Measurements from ENCODE around the gene ACSF3.
"Not testable (repeated sequence)": the region's sequence is repeated elsewhere in the genome, so short reads cannot be mapped to it uniquely, and the experiment has no call there.

Gene ACSF3

DNA sequence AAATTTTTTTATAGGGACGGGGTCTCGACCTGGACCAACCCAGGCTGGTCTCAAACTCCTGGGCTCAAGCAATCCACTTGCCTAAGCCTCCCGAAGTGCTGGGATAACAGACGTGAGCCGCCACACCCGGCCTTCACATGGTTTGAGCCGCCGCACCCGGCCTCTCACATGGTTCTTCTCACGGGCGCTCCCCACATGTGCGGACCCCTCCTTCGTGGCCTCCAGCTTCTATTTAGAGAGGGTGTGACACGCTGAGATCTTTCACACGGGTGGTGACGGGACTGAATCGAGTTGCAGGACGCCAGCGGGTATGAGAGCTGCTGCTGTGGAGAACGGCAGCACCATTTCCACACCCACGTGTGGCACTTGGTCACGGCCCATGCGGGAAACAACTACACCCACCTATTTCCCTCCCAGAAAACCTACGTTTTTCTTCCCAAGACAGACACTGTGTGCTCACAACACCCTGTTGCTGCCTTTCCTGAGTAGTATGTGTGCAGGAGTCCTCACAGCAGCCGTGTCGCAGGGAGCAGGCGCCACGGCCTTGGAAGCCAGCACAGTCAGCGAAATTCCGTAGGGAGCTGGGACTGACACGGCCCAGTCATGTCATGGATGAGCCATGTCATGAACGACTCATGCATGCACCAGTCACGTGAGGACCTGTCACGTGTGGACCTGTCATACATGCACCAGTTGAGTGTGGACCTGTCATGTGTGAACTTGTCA, 20.1 kb upstream of the ACSF3 start:
- DNase-seq (ENCODE audit: extremely low read depth, low read depth): no peak
- no peak overlapping the region for H3K4me3 ChIP-seq (replicated peaks; ENCODE audit: low read depth, low read length)
- TF ChIP-seq CTCF (IDR thresholded peaks at IDR 0.05; ENCODE audit: low read depth, low read length, missing control alignments): no peak

DNA sequence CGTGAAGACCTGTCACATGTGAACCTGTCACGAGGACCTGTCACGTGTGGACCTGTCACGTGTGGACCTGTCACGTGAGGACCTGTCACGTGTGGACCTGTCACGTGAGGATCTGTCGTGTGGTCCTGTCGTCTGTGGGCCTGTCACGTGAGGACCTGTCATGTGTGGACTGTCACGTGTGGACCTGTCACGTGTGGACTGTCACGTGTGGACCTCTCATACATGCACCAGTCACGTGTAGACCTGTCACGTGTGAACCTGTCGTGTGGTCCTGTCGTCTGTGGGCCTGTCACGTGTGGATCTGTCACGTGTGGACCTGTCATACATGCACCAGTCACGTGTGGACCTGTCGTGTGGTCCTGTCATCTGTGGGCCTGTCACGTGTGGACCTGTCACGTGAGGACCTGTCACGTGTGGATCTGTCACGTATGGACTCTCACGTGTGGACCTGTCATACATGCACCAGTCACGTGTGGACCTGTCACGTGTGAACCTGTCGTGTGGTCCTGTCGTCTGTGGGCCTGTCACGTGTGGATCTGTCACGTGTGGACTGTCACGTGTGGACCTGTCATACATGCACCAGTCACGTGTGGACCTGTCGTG, 19.5 kb upstream of the ACSF3 start:
- not testable (repeated sequence) for H3K4me3 ChIP-seq (replicated peaks; ENCODE audit: low read depth, low read length); DNase-seq (ENCODE audit: extremely low read depth, low read depth)

- H3K4me3 ChIP-seq (replicated peaks; ENCODE audit: low read depth, low read length): no peak overlapping the region
- no peak for DNase-seq (ENCODE audit: extremely low read depth, low read depth)
- TF ChIP-seq CTCF (IDR thresholded peaks at IDR 0.05; ENCODE audit: low read depth, low read length, missing control alignments): no peak
These were observed 18.6 kb upstream of the ACSF3 start for GRCh38 chr16:89074803-89075688.

DNA sequence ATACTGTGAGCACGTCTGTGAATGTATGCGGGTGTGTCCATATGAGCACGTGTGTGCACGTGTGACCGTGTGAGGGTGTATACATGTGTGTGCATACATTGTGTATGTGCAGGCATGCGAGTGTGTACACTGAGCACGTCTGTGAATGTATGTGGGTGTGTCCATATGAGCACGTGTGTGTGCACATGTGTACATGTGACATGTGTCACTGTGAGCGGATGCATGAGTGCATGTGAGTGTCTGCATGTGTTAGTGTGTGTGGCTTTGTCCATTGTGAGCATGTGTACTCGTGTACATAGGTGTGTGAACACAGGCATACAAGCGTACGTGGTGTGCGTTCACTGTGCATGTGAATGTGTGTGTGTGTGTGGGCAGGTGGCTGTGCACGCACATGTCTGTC, 17.5 kb upstream of the ACSF3 start:
- no peak for DNase-seq (ENCODE audit: extremely low read depth, low read depth)
- no peak overlapping the region for H3K4me3 ChIP-seq (replicated peaks; ENCODE audit: low read depth, low read length)
- TF ChIP-seq CTCF (IDR thresholded peaks at IDR 0.05; ENCODE audit: low read depth, low read length, missing control alignments): no peak

DNA sequence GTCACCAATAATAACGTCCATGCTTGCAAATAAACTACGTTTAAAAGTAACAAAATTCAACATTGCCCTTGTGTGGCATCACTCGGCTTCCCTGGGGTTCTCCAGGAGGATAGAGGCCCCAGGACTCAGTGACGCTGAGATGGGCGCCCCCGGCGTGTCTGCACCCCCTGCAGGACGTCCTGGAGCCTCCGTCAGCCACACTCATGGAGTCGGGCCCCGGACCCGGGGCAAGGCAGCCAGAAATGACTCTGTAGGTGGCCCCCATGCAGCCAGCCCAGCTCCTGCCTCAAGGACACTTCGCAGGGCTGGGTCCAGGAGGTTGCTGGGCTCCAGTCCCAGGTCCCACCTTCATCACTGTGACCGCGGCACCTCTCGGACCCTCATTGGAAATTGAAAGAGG, 16.6 kb upstream of the ACSF3 start:
- no peak for TF ChIP-seq CTCF (IDR thresholded peaks at IDR 0.05; ENCODE audit: low read depth, low read length, missing control alignments)
- H3K4me3 ChIP-seq (replicated peaks; ENCODE audit: low read depth, low read length): no peak overlapping the region
- no peak for DNase-seq (ENCODE audit: extremely low read depth, low read depth)

DNA sequence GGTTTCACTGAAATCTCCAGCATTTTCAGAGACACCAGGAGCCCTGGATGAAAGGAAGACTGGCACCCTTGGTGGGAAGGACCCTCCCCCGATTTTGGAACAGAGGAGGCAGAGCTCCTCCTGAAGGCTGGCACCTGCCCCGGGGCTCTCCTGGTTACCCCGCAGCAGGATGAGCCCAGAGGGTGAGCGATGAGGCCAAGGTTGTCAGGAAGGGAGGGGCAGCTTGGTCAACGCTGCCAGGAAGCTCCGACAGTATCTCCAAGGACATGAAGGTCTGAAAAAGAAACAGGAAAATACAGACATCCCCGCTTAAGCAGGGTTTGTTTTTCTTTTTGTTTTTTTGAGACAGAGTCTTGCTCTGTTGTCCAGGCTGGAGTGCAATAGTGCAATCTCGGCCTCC, 15.5 kb upstream of the ACSF3 start:
- TF ChIP-seq CTCF (IDR thresholded peaks at IDR 0.05; ENCODE audit: low read depth, low read length, missing control alignments): no peak
- no peak for DNase-seq (ENCODE audit: extremely low read depth, low read depth)
- no peak overlapping the region for H3K4me3 ChIP-seq (replicated peaks; ENCODE audit: low read depth, low read length)

- no peak for TF ChIP-seq CTCF (IDR thresholded peaks at IDR 0.05; ENCODE audit: low read depth, low read length, missing control alignments)
- H3K4me3 ChIP-seq (replicated peaks; ENCODE audit: low read depth, low read length): no peak overlapping the region
- DNase-seq (ENCODE audit: extremely low read depth, low read depth): no peak
These were observed 14.1 kb upstream of the ACSF3 start for GRCh38 chr16:89079434-89079980.

Measured in HFF-Myc (cell line).